Endothelial cell of coronary artery (primary cell): ENCODE data around the gene ZMAT2. TPM values are rescaled to one million over a fixed set of nuclear protein-coding genes. Genes with fewer than 3 reads are reported as not detected.

Experiments
- total RNA-seq: library from RNA; depleted of rRNA; stranded (reverse); fragments of >200 nt; gene quantifications from 2 replicates; pipeline ENCODE4 v1.2.3, GENCODE V29; 2014

ZMAT2 gene, protein sequence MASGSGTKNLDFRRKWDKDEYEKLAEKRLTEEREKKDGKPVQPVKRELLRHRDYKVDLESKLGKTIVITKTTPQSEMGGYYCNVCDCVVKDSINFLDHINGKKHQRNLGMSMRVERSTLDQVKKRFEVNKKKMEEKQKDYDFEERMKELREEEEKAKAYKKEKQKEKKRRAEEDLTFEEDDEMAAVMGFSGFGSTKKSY
- 54.5 and 63.3 TPM in 2 replicates for total RNA-seq

DNA sequence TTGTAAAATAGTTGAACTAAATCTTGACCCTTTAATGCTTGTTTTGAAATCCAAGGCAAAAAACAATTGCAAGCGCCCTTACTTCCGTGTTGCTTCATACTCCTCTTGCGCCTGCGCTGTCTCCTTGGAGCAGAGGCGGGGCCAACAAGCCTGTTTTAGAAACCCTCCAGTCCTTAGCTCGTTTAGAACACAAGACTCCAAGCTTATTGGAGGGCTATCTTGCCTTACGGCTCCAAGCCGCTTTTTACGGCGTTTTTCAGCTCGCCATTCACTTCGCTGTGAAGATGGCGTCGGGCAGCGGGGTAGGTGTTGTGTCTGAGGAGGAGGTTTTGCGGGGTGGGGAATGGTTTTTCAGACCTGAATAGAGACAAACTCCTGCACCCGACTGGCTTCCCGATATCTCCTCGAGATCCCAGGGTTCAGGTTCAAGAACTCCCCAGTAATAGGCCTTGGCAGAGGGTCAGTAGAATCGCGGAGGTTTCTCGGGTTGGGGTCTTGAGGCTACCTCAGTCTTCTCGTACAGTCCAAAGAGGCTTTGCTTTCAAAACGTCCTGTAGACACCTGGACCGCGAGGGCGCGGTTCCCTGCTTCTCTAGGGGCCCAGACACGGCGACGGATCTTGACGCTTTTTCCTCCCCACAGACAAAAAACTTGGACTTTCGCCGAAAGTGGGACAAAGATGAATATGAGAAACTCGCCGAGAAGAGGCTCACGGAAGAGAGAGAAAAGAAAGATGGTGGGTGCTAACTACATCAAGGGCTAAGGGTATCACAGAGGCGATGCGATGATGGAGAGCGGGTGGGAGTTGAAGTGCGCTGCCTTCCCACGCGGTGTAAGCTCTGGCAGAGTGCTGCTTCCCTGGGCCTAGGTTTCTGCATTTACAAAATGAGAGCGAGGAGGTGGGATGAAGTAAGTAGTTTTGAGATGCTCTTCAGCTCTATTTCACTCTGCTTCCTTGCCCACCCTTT lies at the start of gene ZMAT2:
TSS of gene ZMAT2 (plus strand) at position 271 of the 968 bp plus-strand sequence. CDS start at position 285, 14 bp downstream.

GRCh38 chr5:140664359-140665119 lies 35.7 kb upstream of the ZMAT2 start, which contains the start of gene WDR55:
Gene WDR55, plus strand, starts transcription at chr5:140664904. Its CDS starts 9 bp downstream, at chr5:140664913.

GRCh38 chr5:140673187-140673976 lies 26.9 kb upstream of the ZMAT2 start, which contains the start of gene DND1:
Gene DND1, minus strand, starts transcription at chr5:140673576. Its CDS starts 34 bp downstream, at chr5:140673542.

GRCh38 chr5:140690941-140691924 lies 9.0 kb upstream of the ZMAT2 start, which contains the start of the genes HARS1 and HARS2:
Gene HARS1, minus strand, starts transcription at chr5:140691370. Its CDS starts 66 bp downstream, at chr5:140691304.
Gene HARS2, plus strand, starts transcription at chr5:140691455. Its CDS starts 194 bp downstream, at chr5:140691649.

Other genes starting within 250 kb of the ZMAT2 start
- gene EIF4EBP3, start 152.8 kb upstream of the ZMAT2 start, total RNA-seq = 0.54 and 0.75 TPM in 2 replicates
- 19.2 and 20.9 TPM in 2 replicates for gene SRA1, start 143.0 kb upstream of the ZMAT2 start, total RNA-seq
- 4.9 and 12.1 TPM in 2 replicates for gene APBB3, start 135.8 kb upstream of the ZMAT2 start, total RNA-seq
- 18.4 and 19.8 TPM in 2 replicates for gene SLC35A4, start 135.6 kb upstream of the ZMAT2 start, total RNA-seq
- 0.09 and 2.2 TPM in 2 replicates for gene CD14, start 67.3 kb upstream of the ZMAT2 start, total RNA-seq
- gene TMCO6, start 61.0 kb upstream of the ZMAT2 start, total RNA-seq = 7.4 and 10.5 TPM in 2 replicates
- 54.1 and 75.7 TPM in 2 replicates for gene NDUFA2, start 52.8 kb upstream of the ZMAT2 start, total RNA-seq
- 109 and 111 TPM in 2 replicates for gene IK, start 52.6 kb upstream of the ZMAT2 start, total RNA-seq
- 26.4 and 29.5 TPM in 2 replicates for gene WDR55, start 35.5 kb upstream of the ZMAT2 start, total RNA-seq
- 0.09 and 0.19 TPM in 2 replicates for gene DND1, start 26.9 kb upstream of the ZMAT2 start, total RNA-seq
- 79.3 and 96.4 TPM in 2 replicates for gene HARS1, start 9.1 kb upstream of the ZMAT2 start, total RNA-seq
- 31.3 and 32.5 TPM in 2 replicates for gene HARS2, start 9.0 kb upstream of the ZMAT2 start, total RNA-seq
- gene PCDHA1, start 85.7 kb downstream of the ZMAT2 start, total RNA-seq = under 0.01 TPM in 1 of 2 replicates, not detected in the other
- 0.18 and 0.19 TPM in 2 replicates for gene PCDHA2, start 94.4 kb downstream of the ZMAT2 start, total RNA-seq
- 0.28 and 0.36 TPM in 2 replicates for gene PCDHA3, start 100.6 kb downstream of the ZMAT2 start, total RNA-seq
- 0.75 and 1.1 TPM in 2 replicates for gene PCDHA4, start 106.6 kb downstream of the ZMAT2 start, total RNA-seq
- 0.09 TPM in 2 replicates for gene PCDHA5, start 121.2 kb downstream of the ZMAT2 start, total RNA-seq
- gene PCDHA6, start 127.5 kb downstream of the ZMAT2 start, total RNA-seq = 0.56 and 0.63 TPM in 2 replicates
- gene PCDHA7, start 133.8 kb downstream of the ZMAT2 start, total RNA-seq = 0.27 and 0.28 TPM in 2 replicates
- 0.09 and 0.19 TPM in 2 replicates for gene PCDHA8, start 140.7 kb downstream of the ZMAT2 start, total RNA-seq
- 0.09 TPM in 2 replicates for gene PCDHA9, start 147.9 kb downstream of the ZMAT2 start, total RNA-seq
- 0.45 and 0.56 TPM in 2 replicates for gene PCDHA10, start 155.4 kb downstream of the ZMAT2 start, total RNA-seq
- 0.09 and 0.27 TPM in 2 replicates for gene PCDHA11, start 168.5 kb downstream of the ZMAT2 start, total RNA-seq
- 0.09 and 0.19 TPM in 2 replicates for gene PCDHA12, start 174.9 kb downstream of the ZMAT2 start, total RNA-seq
- 0.09 and 0.19 TPM in 2 replicates for gene PCDHA13, start 181.7 kb downstream of the ZMAT2 start, total RNA-seq
- 0.18 and 0.19 TPM in 2 replicates for gene PCDHAC1, start 225.9 kb downstream of the ZMAT2 start, total RNA-seq